D341Med (cell line): ENCODE measurements around the gene DDX50.
"Not testable (repeated sequence)": the region's sequence is repeated elsewhere in the genome, so short reads cannot be mapped to it uniquely, and the experiment has no call there.

Experiments
- DNase-seq: peaks from one replicate; pipeline ENCODE4 v3.0.0; 2012; ENCODE audit warnings: low spot score

The DDX50 gene

GRCh38 chr10:68901105-68901927 lies at the start of gene DDX50:
Gene DDX50, plus strand, starts transcription at chr10:68901315. Its CDS starts 70 bp downstream, at chr10:68901385.
- peak; percentile 88 for DNase-seq

GRCh38 chr10:68856352-68856751 lies 44.8 kb upstream of the DDX50 start:
- DNase-seq, result no peak

- no peak for DNase-seq
Measured at GRCh38 chr10:68857005-68857404, 44.1 kb upstream of the DDX50 start.

GRCh38 chr10:68861253-68861652 lies 39.9 kb upstream of the DDX50 start:
- DNase-seq, result no peak

GRCh38 chr10:68864611-68865010 lies 36.5 kb upstream of the DDX50 start:
- no peak for DNase-seq

- DNase-seq, result not testable (repeated sequence)
Measured at GRCh38 chr10:68868173-68868572, 32.9 kb upstream of the DDX50 start.

GRCh38 chr10:68869623-68870022 lies 31.5 kb upstream of the DDX50 start:
- no peak for DNase-seq

- no peak for DNase-seq
Measured at GRCh38 chr10:68870061-68870460, 31.1 kb upstream of the DDX50 start.

GRCh38 chr10:68870545-68871104 lies 30.5 kb upstream of the DDX50 start:
- no peak for DNase-seq

GRCh38 chr10:68871105-68871711 lies 29.9 kb upstream of the DDX50 start:
- DNase-seq, result peak; percentile 36

- DNase-seq, result peak; percentile 23
Measured at GRCh38 chr10:68871731-68872342, 29.3 kb upstream of the DDX50 start.

- DNase-seq, result no peak
Measured at GRCh38 chr10:68876246-68877138, 24.6 kb upstream of the DDX50 start.

GRCh38 chr10:68877482-68878110 lies 23.5 kb upstream of the DDX50 start:
- no peak for DNase-seq

GRCh38 chr10:68878496-68878895 lies 22.6 kb upstream of the DDX50 start:
- DNase-seq, result no peak

- no peak for DNase-seq
Measured at GRCh38 chr10:68879628-68880027, 21.5 kb upstream of the DDX50 start.

- DNase-seq, result no peak
Measured at GRCh38 chr10:68880181-68880580, 20.9 kb upstream of the DDX50 start.

GRCh38 chr10:68895041-68895440 lies 6.1 kb upstream of the DDX50 start:
- DNase-seq, result no peak

- peak; percentile 48 for DNase-seq
Measured at GRCh38 chr10:68897336-68897741, 3.8 kb upstream of the DDX50 start.

GRCh38 chr10:68899186-68899745 lies 1.8 kb upstream of the DDX50 start:
- DNase-seq, result no peak

- DNase-seq, result peak; percentile 71
Measured at GRCh38 chr10:68900427-68901104, 549 bp upstream of the DDX50 start.
